Erythroblast (primary cell): Measurements from ENCODE around the gene RYR2.

Experiments
- DNase-seq, 2 experiments: peaks; one replicate each; lab custom pipeline; 2025; lab: John Stamatoyannopoulos, UW
- GATA1 ChIP-seq: IDR thresholded peaks from 2 replicates; pipeline ENCODE4 v1.6.1; 2011; ENCODE audit warnings: low read depth, mild to moderate bottlenecking, control low read depth, low read length, moderate library complexity
- POLR2A ChIP-seq: IDR thresholded peaks from 2 replicates; pipeline ENCODE4 v1.6.1; 2011; ENCODE audit warnings: mild to moderate bottlenecking, low read length

RYR2 gene

DNA sequence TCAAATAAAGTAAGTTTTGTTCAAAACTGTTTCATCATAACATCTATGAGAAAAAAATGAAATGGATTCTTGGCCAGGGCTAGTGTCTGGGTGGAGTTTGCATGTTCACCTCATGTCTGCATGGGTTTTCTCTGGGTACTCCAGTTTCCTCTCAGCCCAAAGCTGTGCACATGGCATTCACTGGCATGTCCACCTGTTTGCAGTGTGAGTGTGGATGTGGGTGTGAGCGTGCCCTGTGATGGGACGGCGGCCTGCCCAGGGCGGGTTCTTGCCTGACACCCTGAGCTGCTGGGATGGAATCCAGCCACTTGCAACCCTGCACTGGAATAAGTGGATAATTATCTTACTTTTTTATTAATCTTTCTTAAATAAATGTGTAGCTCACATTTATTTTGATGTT, 185.5 kb downstream of the RYR2 start:
- no peak for TF ChIP-seq GATA1
- no peak for TF ChIP-seq POLR2A
- no peak for DNase-seq

DNA sequence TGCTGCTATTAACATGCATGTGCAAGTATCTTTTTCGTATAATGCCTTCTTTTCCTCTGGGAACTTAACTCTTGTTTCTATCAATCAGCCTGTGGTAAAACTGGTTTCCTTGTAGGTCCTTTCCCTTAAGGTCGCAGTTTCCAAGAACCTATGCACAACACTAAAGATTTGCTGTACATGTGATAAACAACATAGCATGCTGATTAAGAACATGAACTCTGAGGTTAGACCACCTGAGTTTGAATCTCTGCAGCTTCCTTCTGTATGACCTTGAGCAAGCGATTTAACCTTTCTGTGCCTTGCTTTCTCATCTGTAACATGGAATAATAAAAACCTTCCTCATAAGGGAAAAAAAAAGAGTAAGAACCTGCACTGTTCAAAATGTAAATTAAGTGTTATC, 186.4 kb downstream of the RYR2 start:
- DNase-seq = no peak
- no peak for TF ChIP-seq POLR2A
- TF ChIP-seq GATA1 = no peak

GRCh38 chr1:237229333-237229732, 187.3 kb downstream of the RYR2 start:
- TF ChIP-seq GATA1 (no peak), POLR2A (no peak)
- DNase-seq = no peak

- DNase-seq = no peak
- no peak for TF ChIP-seq GATA1
- TF ChIP-seq POLR2A = no peak
Observed at GRCh38 chr1:237232501-237232900, 190.5 kb downstream of the RYR2 start.

DNA sequence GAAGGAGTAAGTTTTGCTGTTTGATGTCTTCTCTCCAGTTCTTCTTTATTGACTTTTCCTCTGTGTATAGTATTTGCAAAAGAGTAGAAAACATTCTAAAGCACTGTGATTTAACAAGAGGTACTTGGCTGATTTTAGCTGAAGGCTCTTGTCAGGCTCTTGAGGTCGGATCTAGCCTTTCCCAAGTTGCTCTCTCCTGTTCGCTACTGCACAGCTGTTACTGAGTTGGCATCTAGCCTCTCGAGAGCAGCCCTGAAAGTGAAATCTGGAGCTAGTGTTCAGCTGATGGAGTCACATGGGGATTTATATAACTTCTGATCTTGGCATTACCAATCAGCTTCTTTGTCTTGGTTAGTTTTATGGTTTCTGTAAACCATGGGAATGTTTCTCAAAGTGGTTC, 193.1 kb downstream of the RYR2 start:
- DNase-seq = no peak

GRCh38 chr1:237237721-237238120, 195.7 kb downstream of the RYR2 start:
- no peak for DNase-seq
- TF ChIP-seq GATA1 = no peak
- no peak for TF ChIP-seq POLR2A

More for the DNA sequence above, 193.1 kb downstream of the RYR2 start:
- no peak for TF ChIP-seq GATA1
- no peak for TF ChIP-seq POLR2A

- DNase-seq = no peak
- TF ChIP-seq POLR2A (no peak), GATA1 (no peak)
Observed at GRCh38 chr1:237239248-237239647, 197.3 kb downstream of the RYR2 start.

GRCh38 chr1:237241038-237241437, 199.1 kb downstream of the RYR2 start:
- no peak for DNase-seq
- no peak for TF ChIP-seq POLR2A
- TF ChIP-seq GATA1 = no peak

- TF ChIP-seq POLR2A (no peak), GATA1 (no peak)
- no peak for DNase-seq
Observed at GRCh38 chr1:237244778-237245177, 202.8 kb downstream of the RYR2 start.

GRCh38 chr1:237247442-237247841, 205.5 kb downstream of the RYR2 start:
- no peak for DNase-seq
- TF ChIP-seq GATA1 (no peak), POLR2A (no peak)

DNA sequence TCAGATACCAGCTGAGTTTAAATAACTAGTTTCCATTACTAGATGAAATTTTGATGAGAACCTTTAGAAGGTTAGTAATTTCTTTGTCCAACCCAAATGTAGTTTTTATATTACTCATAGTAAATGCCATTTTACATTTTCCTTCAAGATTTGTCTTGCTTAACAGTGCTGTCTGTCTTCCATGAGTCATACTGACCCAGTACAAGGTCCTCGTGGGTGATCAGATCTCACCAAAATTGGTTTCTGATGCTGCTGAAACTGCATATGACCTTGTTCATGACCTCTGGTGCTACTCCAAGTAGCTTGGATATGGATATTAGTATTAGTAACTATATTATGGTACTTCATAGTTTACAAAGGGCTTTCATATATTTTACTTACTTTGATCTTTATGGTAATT, 207.1 kb downstream of the RYR2 start:
- DNase-seq = no peak
- no peak for TF ChIP-seq GATA1
- TF ChIP-seq POLR2A = no peak

DNA sequence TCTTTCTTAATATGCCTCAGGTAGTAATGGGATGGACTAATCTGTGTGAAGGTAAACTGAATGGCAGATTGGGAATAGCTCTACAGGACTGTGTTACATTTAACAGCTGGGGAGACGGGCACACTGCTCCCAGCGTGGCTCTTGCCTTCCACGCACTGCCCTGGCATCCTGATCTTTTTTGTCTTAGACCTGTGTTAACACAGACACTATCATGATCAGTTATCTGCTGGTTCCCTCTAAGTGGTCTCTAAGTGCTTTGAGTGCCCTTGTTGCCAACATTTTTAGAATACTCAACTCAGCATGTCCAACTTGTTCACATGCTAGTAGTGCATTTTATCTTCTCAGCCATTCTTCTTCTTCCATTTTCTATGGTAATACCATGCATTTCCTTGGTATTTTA, 208.1 kb downstream of the RYR2 start:
- no peak for DNase-seq

DNA sequence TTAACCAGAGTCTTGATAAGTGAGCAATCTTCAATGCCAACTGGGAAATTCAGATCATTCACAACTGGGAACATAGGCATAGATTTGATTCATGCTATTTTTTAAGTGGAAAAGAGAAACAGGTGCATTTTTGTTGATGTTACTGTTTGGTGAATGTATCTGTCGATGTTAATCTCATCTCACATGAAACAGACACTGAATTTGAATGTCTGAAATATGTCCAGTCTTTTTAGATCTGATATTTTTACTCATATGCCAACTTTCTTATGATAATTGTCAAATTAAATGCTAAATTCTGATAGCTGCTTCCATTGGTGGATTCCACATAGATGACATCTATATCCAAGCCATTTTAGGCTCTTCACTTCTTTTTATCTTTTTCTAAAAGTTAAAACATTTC, 213.1 kb downstream of the RYR2 start:
- no peak for DNase-seq
- TF ChIP-seq GATA1 (no peak), POLR2A (no peak)

More for the DNA sequence above, 208.1 kb downstream of the RYR2 start:
- no peak for TF ChIP-seq POLR2A
- TF ChIP-seq GATA1 = no peak

GRCh38 chr1:237258871-237259270, 216.9 kb downstream of the RYR2 start:
- no peak for TF ChIP-seq POLR2A
- TF ChIP-seq GATA1 = no peak
- DNase-seq = no peak

- TF ChIP-seq POLR2A (no peak), GATA1 (no peak)
- no peak for DNase-seq
Observed at GRCh38 chr1:237261198-237261597, 219.2 kb downstream of the RYR2 start.

- DNase-seq = no peak
- TF ChIP-seq GATA1 (no peak), POLR2A (no peak)
Observed at GRCh38 chr1:237267743-237268142, 225.8 kb downstream of the RYR2 start.
